Adrenal gland (tissue), 5 donors: ENCODE results near the gene STIL.

Experiments
- CTCF ChIP-seq, 6 experiments: fragments of 450-650 bp in 4 of 6; fragments of 200-600 bp in 2 of 6; sonication (generic) in 1 of 6; IDR thresholded peaks; 1 replicate in 5 of 6; 2 replicates in 1 of 6; pipeline versions ENCODE4 v1.5.1 to v1.8.0; 2016 to 2021; ENCODE audit warnings: antibody characterized with exemption in 6 of 6, mild to moderate bottlenecking in 2 of 6, moderate library complexity in 1 of 6
- POLR2A ChIP-seq, 2 donors: fragments of 450-650 bp; IDR thresholded peaks; one replicate each; pipeline ENCODE4 v1.6.1; 2017; ENCODE audit warnings: antibody characterized with exemption in 2 of 2, mild to moderate bottlenecking in 2 of 2, moderate library complexity in 1 of 2
- donor health status: DM: no; HTN: no; CAD: no.

DNA sequence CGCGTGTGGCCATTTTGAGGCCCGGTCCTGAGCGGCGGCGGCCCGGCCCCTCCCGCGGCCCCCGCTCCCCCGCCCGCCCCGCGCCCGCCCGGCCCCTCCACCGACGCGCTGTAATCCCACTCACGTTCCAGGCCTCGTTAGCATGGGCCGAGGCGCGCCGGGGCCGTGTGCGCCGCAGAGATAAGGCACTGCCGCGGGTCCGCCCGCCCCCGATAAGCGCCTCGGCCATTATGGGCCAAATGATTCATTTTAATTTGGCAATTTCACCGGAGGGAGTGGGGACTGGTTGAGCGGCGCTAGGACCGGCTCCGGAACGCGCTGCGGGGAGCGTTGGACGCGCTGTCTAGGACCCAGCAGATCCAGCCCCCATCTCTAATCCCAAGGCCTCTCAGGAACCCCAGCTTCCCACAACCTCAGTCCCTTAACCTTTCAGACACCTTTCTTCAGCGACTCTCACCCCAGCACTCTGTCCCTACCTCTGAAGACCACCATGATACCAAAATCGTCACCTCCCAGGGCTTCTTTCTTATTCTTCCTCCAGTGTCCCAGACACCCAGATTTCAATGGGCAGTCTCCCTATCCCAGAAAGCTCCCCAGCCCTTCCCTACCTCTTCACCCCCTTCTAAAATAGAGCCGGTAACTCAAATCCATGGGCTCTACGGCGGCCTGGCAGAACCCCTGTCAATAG lies 81.6 kb downstream of the STIL start, which contains the start of gene TAL1:
- no peak for TF ChIP-seq CTCF (IDR thresholded peaks at IDR 0.05)
- no peak for TF ChIP-seq POLR2A (IDR thresholded peaks at IDR 0.05)
